ENCODE measurements around the gene RALGPS1. TPM values are rescaled to one million over a fixed set of nuclear protein-coding genes. Genes with fewer than 3 reads are reported as not detected.

RALGPS1 gene
- total and polyA plus RNA-seq, 2 of the 8 experiments (the other 6 are each of a cell fraction or from before 2014, with no cell fraction given), result 20.0 to 23.5 TPM

GRCh38 chr9:127049044-127049443, 134.5 kb downstream of the RALGPS1 start (continued):
- TF ChIP-seq CTCF (IDR thresholded peaks at IDR 0.05; ENCODE audit: control extremely low read depth in 1 of 3, insufficient read depth in 1 of 3, low read depth in 1 of 3, low read length in 3 of 3) (no peak), KDM1A (IDR thresholded peaks at IDR 0.05; ENCODE audit: borderline replicate concordance, low read length) (no peak), EP300 (IDR thresholded peaks at IDR 0.05; ENCODE audit: borderline replicate concordance in 1 of 2, low read depth in 2 of 2, low read length in 2 of 2) (no peak), TAF7 (optimal IDR thresholded peaks at IDR 0.05; ENCODE audit: borderline replicate concordance, low read depth, low read length) (no peak)

Data from H1 (cell line).